Measurements from ENCODE around the gene HSPA12B.

DNA sequence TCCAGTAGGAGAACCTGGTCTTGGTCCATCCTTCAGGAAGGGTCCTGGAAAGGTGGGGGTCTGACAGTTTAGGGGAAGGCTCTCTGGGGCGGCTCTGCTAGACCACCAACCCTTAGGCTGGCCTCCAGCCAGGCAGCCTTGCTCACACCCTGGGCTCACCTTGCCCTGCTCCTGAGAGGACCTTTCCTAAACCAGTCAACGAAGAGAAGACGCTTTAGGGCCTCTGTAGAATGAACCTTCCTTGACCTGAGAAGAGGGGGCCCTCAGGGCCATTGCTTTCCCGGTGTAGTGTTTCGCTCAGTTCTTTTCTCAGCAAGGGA, 64.7 kb downstream of the HSPA12B start:
- TF ChIP-seq EP300 (conservative IDR thresholded peaks at IDR 0.05; ENCODE audit: poor library complexity, severe bottlenecking) = no peak
- TF ChIP-seq, protein P1, sequence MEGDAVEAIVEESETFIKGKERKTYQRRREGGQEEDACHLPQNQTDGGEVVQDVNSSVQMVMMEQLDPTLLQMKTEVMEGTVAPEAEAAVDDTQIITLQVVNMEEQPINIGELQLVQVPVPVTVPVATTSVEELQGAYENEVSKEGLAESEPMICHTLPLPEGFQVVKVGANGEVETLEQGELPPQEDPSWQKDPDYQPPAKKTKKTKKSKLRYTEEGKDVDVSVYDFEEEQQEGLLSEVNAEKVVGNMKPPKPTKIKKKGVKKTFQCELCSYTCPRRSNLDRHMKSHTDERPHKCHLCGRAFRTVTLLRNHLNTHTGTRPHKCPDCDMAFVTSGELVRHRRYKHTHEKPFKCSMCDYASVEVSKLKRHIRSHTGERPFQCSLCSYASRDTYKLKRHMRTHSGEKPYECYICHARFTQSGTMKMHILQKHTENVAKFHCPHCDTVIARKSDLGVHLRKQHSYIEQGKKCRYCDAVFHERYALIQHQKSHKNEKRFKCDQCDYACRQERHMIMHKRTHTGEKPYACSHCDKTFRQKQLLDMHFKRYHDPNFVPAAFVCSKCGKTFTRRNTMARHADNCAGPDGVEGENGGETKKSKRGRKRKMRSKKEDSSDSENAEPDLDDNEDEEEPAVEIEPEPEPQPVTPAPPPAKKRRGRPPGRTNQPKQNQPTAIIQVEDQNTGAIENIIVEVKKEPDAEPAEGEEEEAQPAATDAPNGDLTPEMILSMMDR (IDR thresholded peaks at IDR 0.05; ENCODE audit: poor library complexity, severe bottlenecking) = no peak
- no peak for TF ChIP-seq EZH2 (IDR thresholded peaks at IDR 0.05; ENCODE audit: borderline replicate concordance, insufficient read depth, low read length, poor library complexity, severe bottlenecking)
- TF ChIP-seq POLR2AphosphoS5 (IDR thresholded peaks at IDR 0.05) = no peak
- TF ChIP-seq, protein P2, sequence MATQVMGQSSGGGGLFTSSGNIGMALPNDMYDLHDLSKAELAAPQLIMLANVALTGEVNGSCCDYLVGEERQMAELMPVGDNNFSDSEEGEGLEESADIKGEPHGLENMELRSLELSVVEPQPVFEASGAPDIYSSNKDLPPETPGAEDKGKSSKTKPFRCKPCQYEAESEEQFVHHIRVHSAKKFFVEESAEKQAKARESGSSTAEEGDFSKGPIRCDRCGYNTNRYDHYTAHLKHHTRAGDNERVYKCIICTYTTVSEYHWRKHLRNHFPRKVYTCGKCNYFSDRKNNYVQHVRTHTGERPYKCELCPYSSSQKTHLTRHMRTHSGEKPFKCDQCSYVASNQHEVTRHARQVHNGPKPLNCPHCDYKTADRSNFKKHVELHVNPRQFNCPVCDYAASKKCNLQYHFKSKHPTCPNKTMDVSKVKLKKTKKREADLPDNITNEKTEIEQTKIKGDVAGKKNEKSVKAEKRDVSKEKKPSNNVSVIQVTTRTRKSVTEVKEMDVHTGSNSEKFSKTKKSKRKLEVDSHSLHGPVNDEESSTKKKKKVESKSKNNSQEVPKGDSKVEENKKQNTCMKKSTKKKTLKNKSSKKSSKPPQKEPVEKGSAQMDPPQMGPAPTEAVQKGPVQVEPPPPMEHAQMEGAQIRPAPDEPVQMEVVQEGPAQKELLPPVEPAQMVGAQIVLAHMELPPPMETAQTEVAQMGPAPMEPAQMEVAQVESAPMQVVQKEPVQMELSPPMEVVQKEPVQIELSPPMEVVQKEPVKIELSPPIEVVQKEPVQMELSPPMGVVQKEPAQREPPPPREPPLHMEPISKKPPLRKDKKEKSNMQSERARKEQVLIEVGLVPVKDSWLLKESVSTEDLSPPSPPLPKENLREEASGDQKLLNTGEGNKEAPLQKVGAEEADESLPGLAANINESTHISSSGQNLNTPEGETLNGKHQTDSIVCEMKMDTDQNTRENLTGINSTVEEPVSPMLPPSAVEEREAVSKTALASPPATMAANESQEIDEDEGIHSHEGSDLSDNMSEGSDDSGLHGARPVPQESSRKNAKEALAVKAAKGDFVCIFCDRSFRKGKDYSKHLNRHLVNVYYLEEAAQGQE (IDR thresholded peaks at IDR 0.05; ENCODE audit: borderline replicate concordance) = no peak
- no peak for TF ChIP-seq MXI1 (conservative IDR thresholded peaks at IDR 0.05; ENCODE audit: poor library complexity, severe bottlenecking)
